HEK293 (cell line): ENCODE data around the gene ADAMTS5.
A peak's percentile ranks its signal among the peaks of the same experiment; 100 is the strongest.

Experiments used
- CTCF ChIA-PET: fragments of 350-600 bp; formaldehyde crosslinking; extraction: SDS; loops from one replicate; lab custom pipeline; 2021; ENCODE audit warnings: antibody characterized with exemption; lab: Yijun Ruan, JAX
- POLR2A ChIA-PET: fragments of 300-600 bp; formaldehyde crosslinking; extraction: SDS; loops from one replicate; lab custom pipeline; 2020; ENCODE audit warnings: antibody characterized with exemption, inconsistent platforms; lab: Yijun Ruan, JAX
- H3K27ac ChIP-seq: fragments of 200-500 bp; sonication (Bioruptor generic); 2 replicates; pipeline ENCODE4 v1.5.1; 2014; ENCODE audit warnings: low read depth, low read length, control low read depth, inconsistent platforms; ENCODE audit errors: extremely low read depth
- H3K36me3 ChIP-seq, 2 experiments: fragments of 200-500 bp in 1 of 2; sonication (Bioruptor generic) in 1 of 2; 1 replicate in 1 of 2; 2 replicates in 1 of 2; pipeline ENCODE4 v1.5.1; 2014 to 2017; ENCODE audit warnings: inconsistent platforms in 2 of 2, low read length in 2 of 2; ENCODE audit not compliant: control insufficient read depth in 2 of 2, insufficient read depth in 1 of 2
- H3K4me1 ChIP-seq: fragments of 200-500 bp; sonication (Bioruptor generic); 2 replicates; pipeline ENCODE4 v1.5.1; 2014; ENCODE audit warnings: mild to moderate bottlenecking, low read length, inconsistent platforms; ENCODE audit not compliant: control insufficient read depth, insufficient read depth
- H3K4me3 ChIP-seq: 2 replicates; pipeline ENCODE4 v1.5.1; 2011; ENCODE audit warnings: low read depth, mild to moderate bottlenecking, control low read depth, low read length, moderate library complexity
- H3K9me3 ChIP-seq: fragments of 200-500 bp; sonication (Bioruptor generic); 2 replicates; pipeline ENCODE4 v1.5.1; 2014; ENCODE audit warnings: low read depth, low read length, inconsistent platforms; ENCODE audit not compliant: control insufficient read depth, insufficient read depth
- HOXC10 ChIP-seq: sonication (generic); formaldehyde crosslinking; IDR thresholded peaks from 2 replicates; pipeline ENCODE4 v1.8.1; 2023; ENCODE audit warnings: mild to moderate bottlenecking, missing genetic modification reagents
- OVOL3 ChIP-seq: fragments of 450-650 bp; formaldehyde crosslinking; IDR thresholded peaks from 2 replicates; pipeline ENCODE4 v1.5.1; 2016; ENCODE audit warnings: missing biosample characterization, missing genetic modification characterization
- SCRT1 ChIP-seq: fragments of 450-650 bp; formaldehyde crosslinking; IDR thresholded peaks from 2 replicates; pipeline ENCODE4 v1.5.1; 2016; ENCODE audit warnings: missing biosample characterization, missing genetic modification characterization, borderline replicate concordance
- SETDB1 ChIP-seq: IDR thresholded peaks from one replicate; pipeline ENCODE4 v1.6.1; 2017; ENCODE audit warnings: mild to moderate bottlenecking, low read length, moderate library complexity, mixed read lengths; ENCODE audit not compliant: insufficient read length
- ZFP41 ChIP-seq: fragments of 450-650 bp; formaldehyde crosslinking; IDR thresholded peaks from 2 replicates; pipeline ENCODE4 v1.5.1; 2016; ENCODE audit warnings: missing biosample characterization, missing genetic modification characterization, borderline replicate concordance
- ZNF10 ChIP-seq: fragments of 450-650 bp; formaldehyde crosslinking; IDR thresholded peaks from 2 replicates; pipeline ENCODE4 v1.5.1; 2017; ENCODE audit warnings: missing biosample characterization, missing genetic modification characterization
- ZNF132 ChIP-seq: fragments of 450-650 bp; formaldehyde crosslinking; IDR thresholded peaks from 2 replicates; pipeline ENCODE4 v1.5.1; 2017; ENCODE audit warnings: missing biosample characterization, missing genetic modification characterization, borderline replicate concordance
- ZNF423 ChIP-seq: fragments of 450-650 bp; formaldehyde crosslinking; IDR thresholded peaks from 2 replicates; pipeline ENCODE4 v1.5.1; 2016; ENCODE audit warnings: missing biosample characterization, missing genetic modification characterization
- ZNF48 ChIP-seq: fragments of 450-650 bp; formaldehyde crosslinking; IDR thresholded peaks from 2 replicates; pipeline ENCODE4 v1.5.1; 2016; ENCODE audit warnings: missing biosample characterization, missing genetic modification characterization
- ZNF555 ChIP-seq: fragments of 450-650 bp; formaldehyde crosslinking; conservative IDR thresholded peaks from 2 replicates; pipeline ENCODE4 v1.5.1; 2017; ENCODE audit warnings: missing biosample characterization, mild to moderate bottlenecking, missing genetic modification characterization, inconsistent platforms
- ZNF654 ChIP-seq: fragments of 450-650 bp; formaldehyde crosslinking; IDR thresholded peaks from 2 replicates; pipeline ENCODE4 v1.5.1; 2016; ENCODE audit warnings: low read depth, missing biosample characterization, missing genetic modification characterization
- ZNF768 ChIP-seq: fragments of 450-650 bp; formaldehyde crosslinking; IDR thresholded peaks from 2 replicates; pipeline ENCODE4 v1.5.1; 2018; ENCODE audit warnings: missing biosample characterization, mild to moderate bottlenecking, missing genetic modification characterization
- TF ChIP-seq, protein P1 (sequence below): fragments of 450-650 bp; formaldehyde crosslinking; IDR thresholded peaks from 2 replicates; pipeline ENCODE4 v1.5.1; 2016; ENCODE audit warnings: missing biosample characterization, missing genetic modification characterization
- TF ChIP-seq, protein P2 (sequence below): fragments of 450-650 bp; formaldehyde crosslinking; IDR thresholded peaks from 2 replicates; pipeline ENCODE4 v1.5.1; 2016; ENCODE audit warnings: missing biosample characterization, missing genetic modification characterization, borderline replicate concordance
- TF ChIP-seq, protein P3 (sequence below): fragments of 450-650 bp; formaldehyde crosslinking; IDR thresholded peaks from 2 replicates; pipeline ENCODE4 v1.5.1; 2016; ENCODE audit warnings: missing biosample characterization, missing genetic modification characterization, borderline replicate concordance

The ADAMTS5 gene

DNA sequence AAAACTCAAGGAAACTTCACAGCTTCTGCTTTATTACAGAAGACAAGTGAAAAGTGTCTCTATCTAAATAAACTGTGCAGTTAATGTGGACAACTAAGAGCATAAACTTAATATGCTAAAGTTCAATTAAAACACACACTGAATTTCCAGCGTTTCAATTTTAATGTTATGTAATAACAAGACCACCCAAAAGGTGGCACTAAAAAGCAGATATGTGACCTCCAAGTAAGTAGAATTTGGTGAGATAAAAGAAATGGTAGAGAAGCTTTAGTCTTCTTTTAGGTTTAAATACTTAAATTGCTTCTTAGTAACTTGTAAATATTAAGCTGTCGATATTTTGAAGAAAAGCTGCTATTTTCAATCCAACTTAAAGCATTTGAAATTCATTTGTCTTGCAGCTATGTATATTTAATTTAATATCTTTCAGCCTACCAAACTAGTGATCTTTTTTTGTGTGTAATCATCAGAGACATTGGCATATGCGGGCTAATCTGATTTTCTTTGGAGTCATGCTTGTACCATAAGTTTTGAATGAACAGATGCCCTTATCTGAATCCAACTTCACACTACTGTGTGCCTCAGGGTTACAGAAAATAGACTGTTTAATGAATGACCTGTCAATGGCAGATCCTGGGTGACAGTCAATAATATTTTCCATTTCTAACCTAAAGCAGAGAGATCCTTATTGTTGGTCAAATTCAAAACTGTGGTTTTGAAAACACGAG is 85.2 kb downstream of the ADAMTS5 start:
- no peak overlapping the region for H3K27ac ChIP-seq
- ChIA-PET POLR2A (no interaction called here), CTCF (interaction anchor here (0.6 to 4.1 kb wide), 33 partner anchors 10 to 1172 kb away, joined by 3 to 32 read pairs (median 5); partner anchors contain the start of gene ADAMTS5)
- TF ChIP-seq ZNF10 (tag by site-specific recombination) (no peak), ZNF654 (tag by site-specific recombination) (peak; percentile 39)
- H3K9me3 ChIP-seq, result no peaks in the 10 kb centered on the region
- peaks cover 5% of the 10 kb centered on the region for H3K4me1 ChIP-seq
- H3K4me3 ChIP-seq, result no peak overlapping the region
- no peaks in the 10 kb centered on the region for H3K36me3 ChIP-seq

DNA sequence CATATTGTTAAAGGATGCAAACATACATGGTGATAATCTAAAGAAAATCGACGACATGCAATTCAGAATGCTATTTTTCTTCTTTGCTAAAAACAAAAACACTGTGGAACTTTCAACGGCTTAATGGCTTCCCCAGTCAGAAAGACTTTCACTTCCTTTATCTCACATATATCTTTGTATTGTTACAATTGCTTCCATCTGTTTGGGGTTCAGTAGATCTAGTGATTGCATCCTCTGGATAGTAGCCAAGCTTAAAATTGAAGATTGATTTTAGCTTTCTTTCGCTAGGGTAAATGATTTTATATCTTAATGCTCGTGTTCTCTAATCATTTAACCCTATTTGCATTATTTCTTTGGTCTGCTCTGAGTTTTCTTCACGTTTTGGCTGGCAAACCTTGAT is 89.9 kb downstream of the ADAMTS5 start:
- Histone ChIP-seq H3K4me1 (peaks cover 5% of the 10 kb centered on the region), H3K4me3 (no peak overlapping the region), H3K36me3 (no peaks in the 10 kb centered on the region), H3K27ac (no peak overlapping the region), H3K9me3 (no peaks in the 10 kb centered on the region; the same call in 1 of the 2 replicates)
- TF ChIP-seq, protein P1, sequence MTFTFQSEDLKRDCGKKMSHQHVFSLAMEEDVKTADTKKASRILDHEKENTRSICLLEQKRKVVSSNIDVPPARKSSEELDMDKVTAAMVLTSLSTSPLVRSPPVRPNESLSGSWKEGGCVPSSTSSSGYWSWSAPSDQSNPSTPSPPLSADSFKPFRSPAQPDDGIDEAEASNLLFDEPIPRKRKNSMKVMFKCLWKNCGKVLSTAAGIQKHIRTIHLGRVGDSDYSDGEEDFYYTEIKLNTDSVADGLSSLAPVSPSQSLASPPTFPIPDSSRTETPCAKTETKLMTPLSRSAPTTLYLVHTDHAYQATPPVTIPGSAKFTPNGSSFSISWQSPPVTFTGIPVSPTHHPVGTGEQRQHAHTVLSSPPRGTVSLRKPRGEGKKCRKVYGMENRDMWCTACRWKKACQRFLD (tag by site-specific recombination), result no peak
- TF ChIP-seq ZNF768 (tag by site-specific recombination), result no peak
- no peak for TF ChIP-seq HOXC10 (CRISPR knock-in tag)
- no peak for TF ChIP-seq SCRT1 (tag by site-specific recombination)
- TF ChIP-seq, protein P2, sequence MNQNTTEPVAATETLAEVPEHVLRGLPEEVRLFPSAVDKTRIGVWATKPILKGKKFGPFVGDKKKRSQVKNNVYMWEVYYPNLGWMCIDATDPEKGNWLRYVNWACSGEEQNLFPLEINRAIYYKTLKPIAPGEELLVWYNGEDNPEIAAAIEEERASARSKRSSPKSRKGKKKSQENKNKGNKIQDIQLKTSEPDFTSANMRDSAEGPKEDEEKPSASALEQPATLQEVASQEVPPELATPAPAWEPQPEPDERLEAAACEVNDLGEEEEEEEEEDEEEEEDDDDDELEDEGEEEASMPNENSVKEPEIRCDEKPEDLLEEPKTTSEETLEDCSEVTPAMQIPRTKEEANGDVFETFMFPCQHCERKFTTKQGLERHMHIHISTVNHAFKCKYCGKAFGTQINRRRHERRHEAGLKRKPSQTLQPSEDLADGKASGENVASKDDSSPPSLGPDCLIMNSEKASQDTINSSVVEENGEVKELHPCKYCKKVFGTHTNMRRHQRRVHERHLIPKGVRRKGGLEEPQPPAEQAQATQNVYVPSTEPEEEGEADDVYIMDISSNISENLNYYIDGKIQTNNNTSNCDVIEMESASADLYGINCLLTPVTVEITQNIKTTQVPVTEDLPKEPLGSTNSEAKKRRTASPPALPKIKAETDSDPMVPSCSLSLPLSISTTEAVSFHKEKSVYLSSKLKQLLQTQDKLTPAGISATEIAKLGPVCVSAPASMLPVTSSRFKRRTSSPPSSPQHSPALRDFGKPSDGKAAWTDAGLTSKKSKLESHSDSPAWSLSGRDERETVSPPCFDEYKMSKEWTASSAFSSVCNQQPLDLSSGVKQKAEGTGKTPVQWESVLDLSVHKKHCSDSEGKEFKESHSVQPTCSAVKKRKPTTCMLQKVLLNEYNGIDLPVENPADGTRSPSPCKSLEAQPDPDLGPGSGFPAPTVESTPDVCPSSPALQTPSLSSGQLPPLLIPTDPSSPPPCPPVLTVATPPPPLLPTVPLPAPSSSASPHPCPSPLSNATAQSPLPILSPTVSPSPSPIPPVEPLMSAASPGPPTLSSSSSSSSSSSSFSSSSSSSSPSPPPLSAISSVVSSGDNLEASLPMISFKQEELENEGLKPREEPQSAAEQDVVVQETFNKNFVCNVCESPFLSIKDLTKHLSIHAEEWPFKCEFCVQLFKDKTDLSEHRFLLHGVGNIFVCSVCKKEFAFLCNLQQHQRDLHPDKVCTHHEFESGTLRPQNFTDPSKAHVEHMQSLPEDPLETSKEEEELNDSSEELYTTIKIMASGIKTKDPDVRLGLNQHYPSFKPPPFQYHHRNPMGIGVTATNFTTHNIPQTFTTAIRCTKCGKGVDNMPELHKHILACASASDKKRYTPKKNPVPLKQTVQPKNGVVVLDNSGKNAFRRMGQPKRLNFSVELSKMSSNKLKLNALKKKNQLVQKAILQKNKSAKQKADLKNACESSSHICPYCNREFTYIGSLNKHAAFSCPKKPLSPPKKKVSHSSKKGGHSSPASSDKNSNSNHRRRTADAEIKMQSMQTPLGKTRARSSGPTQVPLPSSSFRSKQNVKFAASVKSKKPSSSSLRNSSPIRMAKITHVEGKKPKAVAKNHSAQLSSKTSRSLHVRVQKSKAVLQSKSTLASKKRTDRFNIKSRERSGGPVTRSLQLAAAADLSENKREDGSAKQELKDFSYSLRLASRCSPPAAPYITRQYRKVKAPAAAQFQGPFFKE (tag by site-specific recombination), result no peak
- CTCF ChIA-PET, result interaction anchor here (0.5 kb wide), 1 partner anchor 79 kb away, joined by 3 read pairs; no protein-coding TSS in a partner anchor
- POLR2A ChIA-PET, result no interaction called here

DNA sequence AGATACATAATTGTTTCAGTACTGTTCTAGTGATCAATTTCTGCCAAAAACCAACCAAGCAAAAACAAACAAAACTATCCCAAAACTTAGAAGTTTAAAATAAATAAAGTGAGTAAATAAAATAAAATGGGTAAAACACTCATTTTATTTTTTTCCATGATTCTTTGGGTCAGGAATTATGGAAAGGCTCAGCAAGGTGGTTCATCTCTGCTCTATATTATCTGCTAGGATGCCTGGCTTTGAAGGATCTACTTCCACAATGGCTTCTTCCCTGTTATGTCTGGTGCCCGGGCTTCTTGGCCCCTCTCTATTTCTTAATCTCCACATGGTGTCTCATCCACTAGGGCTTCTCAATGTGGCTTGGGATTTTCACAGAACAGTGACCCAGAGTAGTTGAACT is 92.5 kb downstream of the ADAMTS5 start:
- no peak overlapping the region for H3K4me3 ChIP-seq
- CTCF ChIA-PET, result interaction anchor here (0.6 to 0.7 kb wide), 2 partner anchors 10 to 701 kb away, joined by 3 read pairs; no protein-coding TSS in a partner anchor

More for the DNA sequence above, 92.5 kb downstream of the ADAMTS5 start:
- no peaks in the 10 kb centered on the region; the same call in 1 of the 2 replicates for H3K9me3 ChIP-seq
- POLR2A ChIA-PET, result no interaction called here
- TF ChIP-seq ZFP41 (tag by site-specific recombination) (no peak), ZNF132 (tag by site-specific recombination) (no peak), SETDB1 (peak; percentile 63), ZNF48 (tag by site-specific recombination) (no peak), ZNF555 (tag by site-specific recombination) (no peak), ZNF423 (no peak), OVOL3 (tag by site-specific recombination) (no peak)
- TF ChIP-seq, protein P3, sequence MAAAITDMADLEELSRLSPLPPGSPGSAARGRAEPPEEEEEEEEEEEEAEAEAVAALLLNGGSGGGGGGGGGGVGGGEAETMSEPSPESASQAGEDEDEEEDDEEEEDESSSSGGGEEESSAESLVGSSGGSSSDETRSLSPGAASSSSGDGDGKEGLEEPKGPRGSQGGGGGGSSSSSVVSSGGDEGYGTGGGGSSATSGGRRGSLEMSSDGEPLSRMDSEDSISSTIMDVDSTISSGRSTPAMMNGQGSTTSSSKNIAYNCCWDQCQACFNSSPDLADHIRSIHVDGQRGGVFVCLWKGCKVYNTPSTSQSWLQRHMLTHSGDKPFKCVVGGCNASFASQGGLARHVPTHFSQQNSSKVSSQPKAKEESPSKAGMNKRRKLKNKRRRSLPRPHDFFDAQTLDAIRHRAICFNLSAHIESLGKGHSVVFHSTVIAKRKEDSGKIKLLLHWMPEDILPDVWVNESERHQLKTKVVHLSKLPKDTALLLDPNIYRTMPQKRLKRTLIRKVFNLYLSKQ, result no peak
- TF ChIP-seq, all 188 proteins: peak for 1
- no peaks in the 10 kb centered on the region for H3K36me3 ChIP-seq
- H3K4me1 ChIP-seq, result no peaks in the 10 kb centered on the region
- no peak overlapping the region for H3K27ac ChIP-seq
